ENCODE measurements around the gene CDYL2.

CDYL2 gene

DNA sequence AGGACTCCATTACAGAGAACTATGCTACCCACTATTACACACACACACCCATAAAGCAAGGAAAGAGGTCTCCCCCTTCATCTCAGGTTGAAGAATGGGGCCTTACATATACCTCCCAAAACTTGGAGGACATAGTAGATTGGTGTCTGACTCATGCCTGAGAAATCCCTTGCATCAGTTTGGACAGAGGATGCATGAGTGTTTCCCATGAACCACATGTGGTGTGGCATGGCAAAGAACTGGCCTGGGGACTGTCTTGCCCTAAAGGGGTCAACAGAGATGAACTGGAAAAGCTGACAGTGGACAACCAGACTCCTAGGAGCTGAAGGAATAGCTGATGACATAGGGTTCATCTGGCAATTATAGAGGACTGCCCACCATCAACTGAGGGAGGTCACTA, 209.6 kb downstream of the CDYL2 start:
- DNase-seq (ENCODE audit: low spot score) = no peak

DNA sequence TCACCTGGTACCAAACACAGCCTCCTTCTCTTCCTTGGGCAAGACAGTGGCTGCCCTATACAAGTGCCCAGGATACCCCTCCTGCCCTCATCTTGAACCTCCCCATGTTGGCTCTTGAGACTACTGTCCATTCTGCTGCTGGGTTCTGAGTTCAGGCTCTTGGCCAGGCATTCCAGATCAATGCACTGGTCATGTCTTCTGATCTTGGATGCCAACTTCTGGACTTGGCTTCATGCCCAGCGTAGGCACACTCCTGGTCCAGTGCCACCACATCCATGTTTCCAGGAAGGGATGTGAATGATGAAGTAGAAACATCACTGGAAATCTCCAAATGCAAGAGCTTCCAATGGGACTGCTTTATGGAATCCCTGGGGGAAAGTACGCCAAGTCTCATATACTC, 212.1 kb downstream of the CDYL2 start:
- no peak for DNase-seq (ENCODE audit: low spot score)

DNA sequence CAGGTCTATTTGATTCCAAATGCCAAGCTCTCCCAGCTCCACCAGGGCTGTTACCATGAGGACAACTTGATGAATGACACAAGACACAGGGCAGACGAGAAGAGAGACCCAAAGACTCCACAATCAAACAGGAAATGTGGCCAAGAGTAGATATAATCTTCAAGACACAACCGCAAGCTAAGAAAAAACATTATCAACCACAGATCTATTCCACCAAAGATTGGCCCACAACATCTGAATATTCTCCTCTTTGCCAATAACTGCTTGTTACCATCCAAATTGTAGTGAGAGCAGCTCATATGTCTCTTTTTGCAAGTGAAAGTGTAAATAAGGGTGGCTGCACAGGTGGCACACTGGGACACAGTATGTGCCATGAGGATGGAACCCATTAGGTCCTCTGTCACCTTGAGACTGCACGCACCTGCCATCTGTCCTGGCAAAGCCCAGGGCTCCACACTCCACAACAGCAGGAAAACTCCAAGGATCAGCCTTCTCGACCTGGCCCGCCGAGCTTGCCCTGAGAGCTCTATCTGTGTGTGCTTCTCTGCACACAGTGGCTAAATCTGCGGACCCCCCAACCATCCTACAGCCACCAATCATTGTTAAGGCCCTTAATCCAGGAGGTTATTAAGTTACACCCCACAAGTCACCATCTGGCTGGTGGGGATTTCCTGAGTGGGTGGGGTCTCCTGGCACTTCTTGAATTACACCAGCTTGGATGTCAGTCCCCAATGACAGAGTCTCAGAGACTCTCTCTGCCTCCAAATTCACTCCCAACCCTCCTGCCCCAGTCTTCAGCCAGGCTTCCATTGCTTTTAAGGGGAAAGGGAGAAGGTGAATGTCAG, 213.1 kb downstream of the CDYL2 start:
- no peak for DNase-seq (ENCODE audit: low spot score)

DNA sequence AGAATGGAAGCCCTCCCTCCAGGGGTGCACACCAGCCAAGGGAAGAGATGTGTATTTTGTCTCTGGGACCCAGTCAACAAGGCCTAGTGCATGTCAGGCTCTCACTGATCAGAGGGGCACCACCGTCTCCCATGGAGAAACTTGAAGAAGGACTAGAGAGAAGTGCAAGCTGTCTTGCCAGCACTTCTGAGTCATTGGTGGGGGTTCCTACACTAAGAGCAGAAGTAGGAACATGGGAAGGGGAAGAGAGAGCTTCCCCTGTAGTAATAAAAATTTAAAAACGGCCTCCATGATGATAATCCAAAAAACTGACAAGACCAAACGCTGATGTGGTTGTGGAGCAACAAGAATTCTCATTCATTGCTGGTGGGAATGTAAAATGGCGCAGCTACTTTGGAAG, 217.3 kb downstream of the CDYL2 start:
- DNase-seq (ENCODE audit: low spot score) = no peak

DNA sequence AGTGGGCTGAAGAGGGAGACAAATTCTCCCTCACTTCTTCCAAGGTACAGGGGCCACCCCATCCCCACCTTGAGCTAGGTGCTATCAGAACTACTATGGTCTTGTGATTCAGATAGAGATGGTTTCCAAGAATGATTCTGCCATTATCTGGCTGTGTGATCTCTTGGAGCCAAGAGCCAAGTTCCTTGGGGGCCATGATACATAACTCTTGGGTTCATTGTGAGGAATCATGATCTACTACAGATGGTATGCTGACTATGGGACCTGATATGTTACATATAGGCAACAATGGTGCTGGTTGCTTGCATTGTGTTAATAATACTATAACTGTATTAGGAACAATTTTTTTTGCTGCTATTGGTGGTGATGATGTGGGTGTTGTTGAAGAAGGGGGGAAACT, 217.9 kb downstream of the CDYL2 start:
- no peak for DNase-seq (ENCODE audit: low spot score)

DNA sequence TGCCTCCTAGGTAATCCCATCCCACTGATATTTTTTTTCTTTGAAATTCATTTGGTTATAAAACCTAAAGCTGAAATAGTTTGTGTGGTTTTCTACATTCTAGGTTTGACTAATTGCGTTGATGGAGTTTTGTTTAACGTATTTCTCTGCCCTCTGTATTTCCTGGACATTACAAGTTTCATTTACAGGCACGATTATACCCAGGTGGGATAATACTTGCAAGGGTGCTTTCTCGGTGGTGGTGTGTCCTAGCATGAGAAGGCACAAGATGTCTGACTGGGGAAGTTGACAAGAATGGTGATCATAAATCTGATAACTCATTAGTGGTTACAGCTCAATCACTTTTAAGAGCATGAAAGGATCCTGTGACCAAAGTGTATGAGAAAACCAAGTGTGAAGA, 218.6 kb downstream of the CDYL2 start:
- DNase-seq (ENCODE audit: low spot score) = no peak

DNA sequence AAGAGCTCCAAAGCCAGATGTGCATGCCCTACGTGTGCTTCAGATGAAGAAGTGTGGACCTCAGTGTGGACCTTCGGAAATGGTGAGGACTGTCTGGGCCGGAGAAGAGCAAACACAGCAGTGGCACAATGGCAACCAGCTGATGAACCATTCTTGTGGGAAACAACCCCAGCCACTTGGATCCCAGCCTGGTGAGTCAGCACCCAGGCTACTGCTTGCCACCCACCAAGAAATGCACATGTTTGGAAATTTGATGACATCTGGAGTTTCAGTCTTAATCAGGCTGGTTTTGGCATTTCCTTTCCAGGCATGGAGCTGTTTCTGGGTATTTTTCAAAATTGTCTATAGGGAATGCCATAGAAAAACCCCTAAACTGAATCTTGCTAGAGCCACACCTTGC, 220.9 kb downstream of the CDYL2 start:
- DNase-seq (ENCODE audit: low spot score) = no peak

DNA sequence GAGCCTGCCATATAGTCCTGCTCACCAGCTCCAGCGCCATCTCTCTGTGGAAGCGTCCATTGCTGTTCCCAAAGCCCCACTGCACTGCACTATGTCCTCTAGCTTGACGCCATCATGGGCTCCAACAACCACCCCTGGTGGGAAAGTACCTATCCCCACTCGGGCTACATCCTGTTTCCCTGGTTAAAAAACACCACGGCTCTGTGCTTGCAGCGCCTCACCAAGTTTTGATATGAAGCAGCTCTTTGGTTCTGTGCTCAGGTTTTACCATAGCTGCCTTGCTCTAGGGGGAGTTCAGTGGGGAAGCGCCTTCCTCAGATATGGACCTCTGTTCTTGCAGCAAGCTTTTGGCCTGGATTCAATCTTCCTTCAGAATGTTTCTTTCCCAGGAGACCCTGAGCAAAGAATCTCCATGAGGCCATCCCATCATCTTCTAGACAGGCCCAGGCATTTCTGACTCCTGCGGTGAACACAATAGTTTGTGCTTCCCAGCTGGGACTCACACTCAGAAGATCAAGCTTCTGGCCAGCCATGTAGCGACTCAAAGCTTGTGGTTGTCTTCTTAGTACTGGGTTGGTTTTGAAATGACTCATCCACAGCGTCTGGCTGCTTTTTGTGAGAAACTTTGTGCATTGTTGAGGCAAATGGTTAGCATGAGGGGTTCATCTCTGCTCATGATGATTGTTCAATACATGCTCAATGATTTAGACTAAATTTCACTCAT, 224.1 kb downstream of the CDYL2 start:
- DNase-seq (ENCODE audit: low spot score) = no peak

DNA sequence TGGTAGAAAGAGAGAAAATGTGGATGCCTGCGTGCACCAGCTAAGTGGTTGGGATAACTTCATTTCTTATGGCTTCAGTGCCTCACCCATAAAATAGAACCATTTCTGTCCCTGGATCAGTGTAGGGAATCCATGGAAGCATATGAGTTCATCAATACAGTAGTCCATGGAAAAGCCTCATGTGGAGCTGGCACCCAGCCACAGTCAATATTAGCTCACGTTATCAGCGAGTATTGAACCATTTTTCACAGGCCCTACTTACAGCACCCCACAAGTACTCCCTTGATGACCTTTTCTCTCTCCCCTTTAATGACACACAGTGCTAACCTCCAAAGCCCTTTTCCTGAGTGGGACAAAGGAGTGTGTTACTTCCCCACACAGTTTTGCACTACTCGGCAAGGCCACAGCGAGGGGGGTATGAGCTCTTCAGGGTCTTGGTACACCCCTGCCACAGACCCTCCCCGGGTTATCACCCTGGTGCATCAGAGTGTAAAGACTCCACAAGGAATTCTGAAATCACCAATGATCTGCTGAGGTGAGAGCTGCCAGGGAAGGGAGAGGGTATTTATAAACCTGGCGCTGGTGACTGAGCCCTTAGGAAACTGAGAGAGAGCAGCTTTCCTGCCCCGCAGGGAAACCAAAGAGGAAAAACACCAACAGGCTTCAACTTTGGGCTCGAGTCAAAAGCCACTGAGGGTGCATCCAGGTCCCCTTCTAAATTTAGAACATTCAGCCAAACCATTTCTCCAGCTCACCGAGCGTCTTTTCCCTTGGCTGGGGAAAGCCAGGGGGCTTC, 226.7 kb downstream of the CDYL2 start:
- DNase-seq (ENCODE audit: low spot score) = no peak

DNA sequence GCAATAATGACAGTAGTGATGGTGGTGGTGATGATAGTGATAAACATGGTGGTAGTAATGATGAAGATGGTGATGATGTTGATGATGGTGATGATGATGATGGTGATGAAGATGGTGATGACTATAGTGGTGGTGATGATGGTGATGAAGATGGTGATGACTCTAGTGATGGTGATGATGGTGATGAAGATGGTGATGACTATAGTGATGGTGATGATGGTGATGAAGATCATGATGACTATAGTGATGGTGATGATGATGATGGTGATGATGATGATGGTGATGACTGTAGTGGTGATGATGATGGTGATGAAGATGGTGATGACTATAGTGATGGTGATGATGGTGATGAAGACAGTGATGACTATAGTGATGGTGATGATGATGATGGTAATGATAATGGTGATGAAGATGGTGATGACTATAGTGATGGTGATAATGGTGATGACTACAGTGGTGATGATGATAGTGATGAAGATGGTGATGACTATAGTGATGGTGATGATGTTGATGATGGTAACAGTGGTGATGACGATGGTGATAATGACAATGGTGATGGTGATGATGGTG, 228.0 kb downstream of the CDYL2 start:
- no peak for DNase-seq (ENCODE audit: low spot score)

DNA sequence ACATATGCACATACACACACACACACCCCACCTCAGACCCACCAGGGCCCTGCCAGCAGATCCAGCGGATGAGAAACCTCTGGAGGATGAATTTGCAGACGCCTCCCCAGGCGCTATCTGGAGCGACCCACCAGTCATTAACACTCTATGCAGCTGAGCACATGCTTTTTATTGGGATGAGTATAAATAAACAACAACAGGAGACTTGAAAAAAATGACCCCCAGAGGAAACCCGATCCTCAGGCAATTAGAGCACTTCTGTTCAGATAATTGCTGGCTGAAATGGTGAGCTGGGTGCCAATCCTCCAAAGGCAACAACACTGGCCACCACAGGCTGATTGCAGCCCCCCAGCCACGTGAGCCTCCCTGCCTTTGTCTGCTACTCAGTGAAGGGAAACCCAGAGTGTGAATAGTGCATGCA, 230.7 kb downstream of the CDYL2 start:
- no peak for DNase-seq (ENCODE audit: low spot score)

DNA sequence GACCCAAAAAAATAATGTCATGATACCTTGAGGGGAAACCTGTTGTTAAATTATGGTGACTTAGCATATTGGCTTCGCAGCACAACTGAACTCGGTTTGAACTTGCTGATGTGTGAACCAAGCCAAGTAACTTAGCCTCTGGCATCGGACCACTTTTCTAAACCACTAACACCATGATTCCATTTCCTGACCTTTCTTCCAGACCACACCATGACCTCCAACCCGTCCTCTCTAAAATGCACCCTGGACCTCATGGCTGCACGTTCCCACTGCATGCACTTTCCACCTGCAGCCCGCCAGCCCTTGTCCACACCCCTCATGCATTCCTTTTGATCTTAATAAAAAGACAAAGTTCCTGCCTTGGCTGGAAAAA, 234.3 kb downstream of the CDYL2 start:
- DNase-seq (ENCODE audit: low spot score) = no peak

DNA sequence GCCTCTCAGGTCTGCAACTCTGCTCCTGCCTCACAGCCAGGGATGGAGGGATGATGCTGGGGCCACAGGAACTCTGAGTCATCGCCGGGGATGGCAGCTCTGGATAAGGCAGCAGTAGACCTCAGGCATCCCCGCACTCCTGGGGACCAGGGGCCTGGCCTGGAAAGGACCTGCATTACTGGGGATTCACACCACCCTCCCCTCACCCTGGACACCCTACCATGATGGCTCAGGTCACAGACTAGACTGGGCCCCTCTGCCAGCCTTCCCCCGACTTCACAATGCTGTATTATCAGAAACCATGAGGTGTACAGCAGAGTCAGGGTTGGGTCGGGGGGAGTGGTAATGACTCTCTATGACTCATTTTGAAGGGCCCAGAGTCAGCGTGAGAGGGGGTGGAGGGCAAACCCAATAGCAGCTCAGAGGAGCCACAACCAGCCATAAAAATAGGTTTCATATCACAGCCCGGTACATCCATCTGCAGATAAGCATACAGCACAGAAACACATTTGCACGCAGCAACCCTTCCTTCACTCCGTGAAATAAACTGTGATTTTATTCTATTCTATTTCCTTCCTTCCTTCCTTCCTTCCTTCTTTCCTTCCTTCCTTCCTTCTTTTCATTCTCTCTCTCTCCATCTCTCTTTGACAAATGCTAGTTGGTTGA, 234.8 kb downstream of the CDYL2 start:
- DNase-seq (ENCODE audit: low spot score) = no peak

DNA sequence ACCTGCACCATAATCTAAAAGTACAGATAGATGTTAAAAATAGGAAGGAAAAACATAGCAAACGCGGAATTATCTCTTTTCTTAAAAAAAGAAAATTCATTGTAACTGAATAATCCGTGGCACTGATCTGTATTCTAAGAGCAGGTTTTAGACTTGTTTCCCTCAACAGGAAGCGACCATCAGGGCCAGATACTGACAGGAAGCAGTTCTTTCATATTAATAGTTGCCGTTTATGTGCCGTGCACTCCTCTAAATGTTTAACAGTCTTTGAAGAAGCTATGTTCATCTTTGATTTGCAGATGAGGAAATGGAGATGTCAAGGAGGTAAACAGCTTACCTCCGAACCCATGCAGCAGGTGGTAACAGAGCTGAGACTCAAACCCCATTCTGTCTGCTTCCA, 240.0 kb downstream of the CDYL2 start:
- no peak for DNase-seq (ENCODE audit: low spot score)

DNA sequence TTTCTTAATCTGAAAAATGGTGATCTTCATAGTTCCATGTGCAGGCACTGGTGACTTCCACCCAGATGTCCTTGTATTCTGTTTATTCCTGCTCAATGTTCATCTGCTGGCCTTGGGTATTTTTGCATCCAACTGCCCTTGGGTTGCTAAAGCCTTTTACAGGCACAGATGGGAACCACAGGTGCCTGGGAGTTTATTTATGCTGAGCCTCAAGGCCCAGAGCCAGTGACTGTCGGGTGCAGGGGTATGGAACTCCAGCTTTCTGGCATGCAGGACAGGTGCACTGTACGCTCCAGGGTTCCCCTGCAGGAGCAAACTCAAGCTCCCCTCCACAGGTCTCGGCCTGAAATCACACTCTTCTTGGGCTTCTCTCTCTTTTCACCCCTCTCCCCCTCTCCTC, 241.3 kb downstream of the CDYL2 start:
- no peak for DNase-seq (ENCODE audit: low spot score)

DNA sequence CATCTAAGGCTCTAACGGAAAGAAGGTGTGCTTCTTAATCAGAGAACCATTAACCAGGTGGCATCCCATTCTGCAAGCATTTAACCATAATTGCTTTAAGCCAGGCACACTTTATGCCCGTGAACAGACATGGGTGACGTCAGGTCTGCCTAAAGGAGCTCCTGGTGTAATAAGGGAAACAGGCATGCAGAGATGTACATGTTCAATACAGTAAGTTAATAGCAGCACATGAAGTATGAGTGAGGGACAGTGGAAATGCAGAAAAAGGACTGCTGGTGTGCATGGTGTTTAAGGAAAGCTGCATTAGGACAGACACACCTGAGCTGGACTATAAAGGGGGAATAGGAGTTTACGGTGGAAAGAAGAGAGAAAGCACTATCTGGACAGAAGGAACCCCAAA, 245.0 kb downstream of the CDYL2 start:
- no peak for DNase-seq (ENCODE audit: low spot score)

DNA sequence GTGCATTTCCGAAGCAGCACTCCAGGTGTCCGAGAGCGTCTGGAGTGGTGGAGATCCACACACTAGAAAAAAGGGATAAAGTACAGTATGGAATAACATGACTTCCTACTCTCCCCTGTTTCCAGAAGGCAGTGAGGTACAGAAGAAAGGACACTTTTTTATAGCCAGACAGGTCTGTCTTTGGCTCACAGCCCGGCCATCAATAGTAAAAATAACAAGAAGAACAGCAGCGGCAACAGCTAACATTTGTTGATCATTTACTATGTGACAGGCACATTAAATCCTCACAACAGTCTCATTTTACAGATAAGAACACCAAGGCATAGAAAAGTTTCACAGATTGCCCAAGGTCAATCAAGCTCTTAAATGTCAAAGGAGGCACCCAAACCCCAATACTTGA, 247.4 kb downstream of the CDYL2 start:
- DNase-seq (ENCODE audit: low spot score) = no peak

DNA sequence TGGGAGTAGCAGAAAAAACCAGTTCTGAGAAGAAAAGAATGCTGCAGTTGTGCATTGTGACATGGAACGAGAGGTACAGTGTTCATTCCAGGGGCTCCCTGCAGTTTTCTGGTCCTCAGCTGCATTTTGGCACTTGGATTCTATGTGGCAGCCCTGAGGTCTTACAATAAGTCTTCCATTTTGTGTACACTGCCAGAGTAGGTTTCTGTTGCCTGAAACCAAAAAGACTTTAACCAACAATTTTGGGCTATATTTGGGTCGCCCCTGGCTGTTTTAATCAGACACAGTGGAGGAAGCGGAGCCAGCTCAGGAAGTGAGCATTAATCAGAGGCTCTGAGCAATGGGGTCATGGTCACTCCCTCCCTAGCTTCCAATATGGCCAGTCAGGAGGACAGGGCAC, 247.9 kb downstream of the CDYL2 start:
- DNase-seq (ENCODE audit: low spot score) = no peak

DNA sequence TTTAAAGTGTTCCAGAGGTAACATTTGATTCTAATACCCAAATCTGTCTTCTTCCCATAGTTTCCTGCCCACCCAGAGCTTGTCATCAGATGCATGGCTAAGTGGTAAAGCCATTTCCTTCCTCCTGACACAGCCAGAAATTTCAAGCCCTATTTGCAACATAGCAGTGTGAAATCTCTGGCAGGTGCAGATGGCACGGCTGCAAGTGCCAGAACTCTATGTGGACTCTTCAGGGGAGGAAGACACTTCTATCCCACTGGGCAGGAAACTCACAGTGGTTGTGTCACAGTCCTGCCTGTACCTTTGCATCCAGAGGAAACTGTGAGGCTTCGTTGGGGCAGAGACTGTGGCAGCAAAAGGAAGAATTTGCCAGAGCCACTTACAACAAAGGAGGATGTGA, 250.4 kb downstream of the CDYL2 start:
- no peak for DNase-seq (ENCODE audit: low spot score)

DNA sequence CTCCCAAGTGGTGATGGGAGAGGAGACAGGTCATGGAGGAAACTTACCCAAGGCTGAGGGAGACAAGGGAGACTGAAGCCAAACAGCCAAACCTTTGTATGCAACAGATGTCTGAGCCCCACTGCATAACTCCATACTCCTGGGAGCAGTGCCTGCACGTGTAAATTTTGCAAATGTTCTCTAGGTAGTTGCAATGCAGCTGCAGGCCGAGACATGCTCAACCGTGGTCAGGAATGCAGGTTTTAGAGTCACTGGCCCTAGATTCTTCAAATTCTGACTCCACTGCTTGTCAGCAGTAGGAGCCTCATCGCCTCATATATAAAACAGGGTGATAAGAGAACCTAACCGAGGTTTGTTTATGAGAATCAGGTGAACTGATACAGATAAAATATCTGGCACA, 252.1 kb downstream of the CDYL2 start:
- DNase-seq (ENCODE audit: low spot score) = no peak
